T47D (cell line): ENCODE results near the gene HNRNPK.

ENCODE experiments used
- DNase-seq, 2 experiments: peaks; one replicate each; pipeline versions ENCODE4 v3.0.0 to v3.0.0-alpha.2; 2011 to 2012; ENCODE audit warnings: low read depth in 1 of 2, low spot score in 1 of 2
- JUND ChIP-seq: IDR thresholded peaks from 2 replicates; pipeline ENCODE4 v1.6.1; 2012; ENCODE audit warnings: low read depth
- in situ Hi-C: cut with HindIII; loops from 2 replicates; pipeline ENCODE4 v1.10.0; 2016; ENCODE audit warnings: low sequenced_read_pairs, low pct_unique_long_range_greater_than_20kb

HNRNPK gene

DNA sequence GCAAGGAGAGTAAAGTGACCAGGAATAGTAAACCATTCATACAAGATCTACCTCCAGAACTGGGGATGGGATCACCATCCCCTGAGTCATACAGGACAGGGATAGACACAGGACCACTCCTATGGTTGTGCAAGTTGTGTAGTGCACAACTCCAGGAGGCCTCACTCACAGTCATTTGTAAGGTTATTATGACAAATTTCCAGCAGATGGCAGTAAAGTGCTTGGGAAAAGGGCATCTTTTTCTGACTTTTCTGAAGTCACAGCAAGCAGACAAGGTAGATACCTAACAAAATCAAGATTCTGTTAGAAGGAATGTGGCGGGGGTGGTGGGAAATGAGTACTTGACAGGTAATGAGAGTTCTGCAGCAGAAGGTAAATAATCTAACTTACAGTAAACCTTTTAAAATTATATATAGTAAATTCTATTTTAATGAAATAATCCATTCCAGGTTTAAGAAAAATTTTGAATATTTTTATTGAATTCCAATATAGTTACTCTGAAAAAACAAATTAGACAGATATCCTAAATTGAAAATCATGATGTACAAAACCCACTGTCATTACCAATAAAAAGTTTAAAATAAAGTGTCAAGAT, 42.1 kb downstream of the HNRNPK start:
- TF ChIP-seq JUND: no peak
- DNase-seq: peak; percentile 34 to 69
- in situ Hi-C loops: no loop called here

GRCh38 chr9:83936523-83936922, 43.5 kb downstream of the HNRNPK start:
- TF ChIP-seq JUND: no peak
- no peak for DNase-seq
- in situ Hi-C loops: no loop called here

GRCh38 chr9:83935276-83935935, 44.6 kb downstream of the HNRNPK start:
- TF ChIP-seq JUND: no peak
- in situ Hi-C loops: no loop called here
- DNase-seq: peak in 1 of 2 experiments; percentile 33

DNA sequence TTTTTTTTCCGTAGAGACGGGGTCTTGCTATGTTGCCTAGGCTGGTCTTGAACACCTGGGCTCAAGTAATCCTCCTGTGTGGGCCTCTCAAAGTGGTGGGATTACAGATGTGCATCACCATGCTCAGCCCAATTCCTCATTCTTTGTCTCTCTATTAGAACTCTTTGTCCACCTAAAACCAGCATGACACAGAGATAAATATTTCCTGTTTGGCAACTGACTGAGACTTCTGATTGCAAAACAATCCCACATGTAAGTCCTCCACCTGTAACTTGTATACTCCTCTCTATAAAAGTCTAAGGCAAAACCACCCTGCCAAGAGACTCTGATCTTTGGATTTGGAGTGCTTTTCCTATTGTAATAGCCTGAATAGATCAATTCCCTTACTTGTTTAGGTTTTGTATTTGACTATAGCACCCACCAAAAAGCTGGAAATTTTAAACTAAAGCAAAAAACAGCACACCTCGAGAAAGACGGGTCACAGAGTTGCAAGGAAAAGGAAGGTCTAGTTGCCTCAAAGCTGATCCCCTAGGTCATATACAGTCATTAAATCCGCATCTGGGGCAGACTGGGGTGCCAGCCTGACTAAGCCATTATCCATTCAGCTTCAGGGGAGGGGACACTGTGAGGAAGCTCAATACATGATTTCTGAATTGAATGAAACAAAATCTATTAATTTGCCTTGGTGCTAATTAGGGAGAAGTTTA, 45.3 kb downstream of the HNRNPK start:
- in situ Hi-C loops: no loop called here
- peak in 1 of 2 experiments; percentile 15 for DNase-seq

DNA sequence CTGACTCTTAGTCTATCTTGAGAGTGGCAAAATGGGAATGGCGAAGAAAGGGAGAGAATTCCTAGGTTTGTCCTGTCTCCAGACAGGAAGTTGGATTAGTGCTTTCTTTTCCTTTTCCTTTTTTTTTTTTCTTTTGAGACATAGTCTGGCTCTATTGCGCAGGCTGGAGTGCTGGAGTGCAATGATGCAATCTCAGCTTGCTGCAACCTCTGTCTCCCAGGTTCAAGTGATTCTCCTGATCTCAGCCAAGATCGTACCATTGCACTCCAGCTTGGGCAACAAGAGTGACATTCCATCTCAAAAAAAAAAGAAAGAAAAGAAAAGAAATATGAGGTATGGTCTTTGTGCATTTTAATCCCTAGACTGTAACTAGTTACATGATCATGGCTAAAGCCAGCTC, 46.2 kb downstream of the HNRNPK start:
- TF ChIP-seq JUND: no peak
- in situ Hi-C loops: no loop called here
- DNase-seq: no peak

More for the DNA sequence above, 45.3 kb downstream of the HNRNPK start:
- TF ChIP-seq JUND: no peak

DNA sequence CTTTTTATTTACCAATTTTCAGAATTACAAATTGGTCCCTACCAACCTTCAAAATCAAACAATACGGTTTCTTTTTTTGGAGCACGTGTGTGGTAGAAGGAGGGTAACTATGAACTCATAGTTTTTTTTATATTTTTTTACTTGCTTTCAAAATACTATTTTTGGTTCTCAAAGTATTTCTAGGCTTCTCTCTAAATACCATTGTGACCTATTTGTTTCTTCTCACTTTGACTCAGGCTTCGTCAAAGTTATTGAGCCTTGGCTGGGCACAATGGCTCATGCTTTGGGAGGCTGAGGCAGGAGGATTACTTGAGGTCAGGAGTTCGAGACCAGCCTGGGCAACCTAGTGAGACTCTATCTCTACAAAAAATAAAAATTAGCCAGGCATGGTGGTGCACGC, 47.2 kb downstream of the HNRNPK start:
- in situ Hi-C loops: no loop called here
- no peak for TF ChIP-seq JUND
- no peak for DNase-seq

- in situ Hi-C loops: no loop called here
- TF ChIP-seq JUND: no peak
- DNase-seq: peak in 1 of 2 experiments; percentile 40
Measured at GRCh38 chr9:83932011-83932410, 48.0 kb downstream of the HNRNPK start.

DNA sequence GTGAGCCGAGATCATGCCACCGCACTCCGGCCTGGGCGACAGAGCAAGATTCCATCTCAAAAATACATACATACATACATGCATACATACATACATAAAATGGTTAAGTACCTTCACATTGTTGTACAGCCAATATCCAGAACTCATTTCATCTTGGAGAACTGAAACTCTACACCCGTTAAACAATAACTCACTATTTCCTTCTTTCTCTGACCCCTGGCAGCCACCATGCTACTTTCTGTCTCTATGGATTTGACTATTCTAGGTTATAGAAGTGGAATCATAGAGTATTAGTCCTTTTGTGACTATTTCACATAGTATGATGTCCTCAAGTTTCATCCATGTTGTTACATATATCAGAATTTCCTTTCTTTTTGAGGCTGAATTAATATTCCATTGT, 49.1 kb downstream of the HNRNPK start:
- DNase-seq: no peak
- no peak for TF ChIP-seq JUND
- in situ Hi-C loops: no loop called here

- DNase-seq: no peak
- TF ChIP-seq JUND: no peak
- in situ Hi-C loops: no loop called here
Measured at GRCh38 chr9:83927591-83927990, 52.4 kb downstream of the HNRNPK start.

DNA sequence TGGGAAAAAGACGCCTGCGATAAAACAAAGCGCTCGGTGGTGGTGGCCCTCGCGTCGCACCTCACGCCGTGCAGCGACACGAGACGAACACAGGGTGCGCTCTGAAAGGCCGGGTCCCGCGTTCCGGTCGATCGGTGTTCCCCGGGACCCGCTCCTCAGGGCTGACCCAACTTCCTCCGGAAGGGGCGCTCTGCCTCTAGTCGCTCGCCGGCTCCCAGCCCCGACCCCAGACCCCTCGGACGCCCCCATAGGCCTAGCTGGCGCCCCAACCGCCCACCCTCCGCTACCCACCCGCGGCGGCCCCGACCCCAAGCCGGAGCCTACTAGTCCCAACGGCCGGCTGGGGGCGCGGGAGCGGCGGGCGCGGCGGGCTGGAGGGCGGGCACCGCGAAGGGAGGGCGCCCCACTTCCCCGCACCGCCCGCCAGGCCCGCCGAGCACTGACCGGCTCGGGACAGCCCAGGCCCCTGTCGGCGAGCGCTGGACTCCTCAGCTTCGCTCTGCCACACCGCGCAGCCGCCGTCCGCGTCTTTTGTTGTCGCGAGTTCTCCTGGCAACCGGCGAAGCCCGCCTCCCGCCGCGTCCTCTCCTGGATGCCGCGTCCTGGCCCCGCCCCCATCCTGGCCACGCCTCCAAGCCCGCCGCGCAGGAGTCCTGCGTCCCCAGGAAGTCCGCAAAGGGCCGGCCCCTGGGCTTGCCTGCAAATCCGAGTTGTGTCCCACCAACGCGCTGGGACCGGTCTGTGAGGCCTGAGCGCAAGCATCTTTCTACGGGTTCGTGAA, 58.9 kb downstream of the HNRNPK start, which contains the start of gene KIF27:
TSS of gene KIF27 (minus strand) at position 506 of the 781 bp plus-strand sequence. CDS start 5,841 bp downstream, outside the sequence.
- TF ChIP-seq JUND: no peak
- in situ Hi-C loops: no loop called here
- peak; percentile 56 to 96 for DNase-seq

- no peak for DNase-seq
- in situ Hi-C loops: no loop called here
- no peak for TF ChIP-seq JUND
Measured at GRCh38 chr9:83920469-83920926, 59.5 kb downstream of the HNRNPK start.

GRCh38 chr9:83919111-83919510, 60.9 kb downstream of the HNRNPK start:
- TF ChIP-seq JUND: no peak
- in situ Hi-C loops: no loop called here
- no peak for DNase-seq
